Naive thymus-derived CD4-positive, alpha-beta T cell (primary cell): ENCODE measurements around the gene MTFR2. TPM values are rescaled to one million over a fixed set of nuclear protein-coding genes. Genes with fewer than 3 reads are reported as not detected.

Source experiments
- ATAC-seq: fragments of 150-1000 bp; cut with Tn5 transposase; 2 replicates; pipeline ENCODE4 v1.10.0; 2021; ENCODE audit warnings: mild to moderate bottlenecking, moderate library complexity
- CTCF ChIA-PET: fragments of 350-600 bp; sonication (Branson Sonifier 250); formaldehyde crosslinking; loops from one replicate; lab custom pipeline; 2021; ENCODE audit warnings: antibody characterized with exemption; lab: Charles Lee
- POLR2A ChIA-PET: fragments of 350-600 bp; sonication (Branson Sonifier 250); formaldehyde crosslinking; loops from one replicate; lab custom pipeline; 2021; ENCODE audit warnings: antibody characterized with exemption, inconsistent platforms; lab: Charles Lee
- DNase-seq, 9 donors: peaks; one replicate each; pipeline versions ENCODE4 v3.0.0 to v3.0.0-alpha.2; 2020 to 2022; ENCODE audit warnings: mixed read lengths in 1 of 9
- H3K27ac ChIP-seq: one replicate; pipeline ENCODE4 v1.7.0; 2013; ENCODE audit warnings: mild to moderate bottlenecking, low read depth, low read length, moderate library complexity
- H3K27me3 ChIP-seq, 2 donors: one replicate each; pipeline ENCODE4 v1.7.0; 2013; ENCODE audit warnings: low read length in 2 of 2, mild to moderate bottlenecking in 2 of 2, moderate library complexity in 2 of 2; ENCODE audit not compliant: control insufficient read depth in 2 of 2, insufficient read depth in 2 of 2
- H3K36me3 ChIP-seq, 3 experiments: 1 replicate in 2 of 3; 2 replicates in 1 of 3; pipeline ENCODE4 v1.7.0; 2013; ENCODE audit warnings: low read length in 3 of 3, mild to moderate bottlenecking in 3 of 3, moderate library complexity in 1 of 3; ENCODE audit not compliant: insufficient read depth in 3 of 3, control insufficient read depth in 2 of 3
- H3K4me1 ChIP-seq, 2 donors: one replicate each; pipeline ENCODE4 v1.7.0; 2013; ENCODE audit warnings: low read length in 2 of 2, mild to moderate bottlenecking in 2 of 2, moderate library complexity in 1 of 2; ENCODE audit not compliant: control insufficient read depth in 2 of 2, insufficient read depth in 2 of 2
- H3K4me3 ChIP-seq: 2 replicates; pipeline ENCODE4 v1.7.0; 2013; ENCODE audit warnings: mild to moderate bottlenecking, low read length
- H3K9me3 ChIP-seq, 3 experiments: 1 replicate in 2 of 3; 2 replicates in 1 of 3; pipeline ENCODE4 v1.7.0; 2013; ENCODE audit warnings: low read length in 3 of 3; ENCODE audit not compliant: control insufficient read depth in 2 of 3
- H3K27ac Mint-ChIP-seq, 9 donors: one replicate each; pipeline ENCODE4 v1.8.0; 2020 to 2022; ENCODE audit warnings: mixed read lengths in 9 of 9, mild to moderate bottlenecking in 8 of 9, moderate library complexity in 5 of 9, inconsistent platforms in 2 of 9
- H3K27me3 Mint-ChIP-seq, 5 donors: one replicate each; pipeline ENCODE4 v1.8.0; 2021 to 2022; ENCODE audit warnings: mixed read lengths in 5 of 5, mild to moderate bottlenecking in 1 of 5
- H3K36me3 Mint-ChIP-seq, 5 donors: one replicate each; pipeline ENCODE4 v1.8.0; 2020 to 2022; ENCODE audit warnings: mixed read lengths in 5 of 5, mild to moderate bottlenecking in 3 of 5, inconsistent platforms in 1 of 5
- H3K4me1 Mint-ChIP-seq, 7 donors: one replicate each; pipeline ENCODE4 v1.8.0; 2020 to 2022; ENCODE audit warnings: mixed read lengths in 7 of 7, mild to moderate bottlenecking in 3 of 7, inconsistent platforms in 1 of 7
- H3K4me3 Mint-ChIP-seq, 10 donors: one replicate each; pipeline ENCODE4 v1.8.0; 2020 to 2022; ENCODE audit warnings: mild to moderate bottlenecking in 10 of 10, mixed read lengths in 10 of 10, moderate library complexity in 6 of 10, inconsistent platforms in 2 of 10
- H3K9me3 Mint-ChIP-seq, 11 donors: one replicate each; pipeline ENCODE4 v1.8.0; 2020 to 2022; ENCODE audit warnings: mixed read lengths in 11 of 11, mild to moderate bottlenecking in 4 of 11, inconsistent platforms in 1 of 11, moderate library complexity in 1 of 11
- intact Hi-C, 2 donors: fragments of 100-400 bp; cut with micrococcal nuclease; formaldehyde crosslinking; loops; one replicate each; pipeline ENCODE4 v1.15.1; 2023
- polyA plus RNA-seq, 2 donors: library from polyadenylated mRNA; unstranded; fragments of 300-500 nt; fragmentation: Illumina TruSeq; gene quantifications; one replicate each; pipeline ENCODE4 v1.2.3, GENCODE V29; 2021
- total RNA-seq, 6 experiments: library from RNA in 5 of 6; stranded (reverse) in 5 of 6; gene quantifications; 1 replicate in 5 of 6; 2 replicates in 1 of 6; pipeline ENCODE4 v1.2.3 and lab custom pipeline; 2021 to 2026

Gene MTFR2
- total and polyA plus RNA-seq, 7 experiments from 2014 or later: 0.63 to 20.4 (median 1.2) TPM

- Mint-ChIP-seq H3K4me3 (peak overlapping the region; percentile 94 to 100 (median 98)), H3K4me1 (peaks cover 26 to 84% (median 62%) of the 10 kb centered on the region in 7 donors)
- POLR2A ChIA-PET: interaction anchor here (0.6 to 7.1 kb wide), 25 partner anchors 7 to 1167 kb away, joined by 3 to 154 read pairs (median 9); partner anchors contain the start of genes AHI1, MAP3K5 and MTFR2
These were observed 38.6 kb upstream of the MTFR2 start for GRCh38 chr6:136288566-136289326.

GRCh38 chr6:136284909-136285308, 34.8 kb upstream of the MTFR2 start:
- Histone ChIP-seq H3K27ac (peak overlapping the region; percentile 39), H3K36me3 (peaks cover 0 to 21% (median 0%) of the 10 kb centered on the region in 3 experiments), H3K9me3 (no peaks in the 10 kb centered on the region), H3K27me3 (no peaks in the 10 kb centered on the region), H3K4me1 (peaks cover 65 to 68% of the 10 kb centered on the region in 2 donors), H3K4me3 (peak overlapping the region; percentile 41)
- intact Hi-C loops: loop anchor here (2.0 to 5.0 kb wide), 4 partner anchors 14 to 1183 kb away; no protein-coding TSS in a partner anchor
- Mint-ChIP-seq H3K9me3 (peaks cover 0 to 14% (median 0%) of the 10 kb centered on the region in 11 donors), H3K36me3 (peaks cover 0 to 34% (median 19%) of the 10 kb centered on the region in 5 donors), H3K27me3 (peaks cover 0 to 2% (median 0%) of the 10 kb centered on the region in 5 donors), H3K4me3 (peak overlapping the region; percentile 60 to 100 (median 83)), H3K27ac (peak overlapping the region; percentile 24 to 100 (median 71)), H3K4me1 (peaks cover 53 to 96% (median 78%) of the 10 kb centered on the region in 7 donors)
- ChIA-PET POLR2A (interaction anchor here (0.6 to 7.1 kb wide), 2 partner anchors 14 to 33 kb away, joined by 3 to 154 read pairs; partner anchors contain the start of gene MTFR2), CTCF (interaction anchor here (0.6 kb wide), 1 partner anchor 25 kb away, joined by 4 read pairs; no protein-coding TSS in a partner anchor)
- ATAC-seq (no peak), DNase-seq (no peak)

More at GRCh38 chr6:136288566-136289326, 38.6 kb upstream of the MTFR2 start:
- intact Hi-C loops: loop anchor here (1.0 to 5.0 kb wide), 13 partner anchors 14 to 1578 kb away; partner anchors contain the start of genes HBS1L (in 1 of the 2), MAP3K5 (in 1 of the 2), MTFR2 (in 1 of the 2) and TNFAIP3 (in 1 of the 2)
- Mint-ChIP-seq H3K27ac (peak overlapping the region; percentile 99 to 100 (median 100)), H3K27me3 (peaks cover 0 to 2% (median 0%) of the 10 kb centered on the region in 5 donors), H3K36me3 (peaks cover 0 to 20% (median 16%) of the 10 kb centered on the region in 5 donors), H3K9me3 (peaks cover 0 to 16% (median 0%) of the 10 kb centered on the region in 11 donors)
- ATAC-seq: peak; percentile 72
- peak; percentile 73 to 98 (median 93) for DNase-seq
- CTCF ChIA-PET: interaction anchor here (1.8 to 4.0 kb wide), 2 partner anchors 39 to 504 kb away, joined by 5 to 19 read pairs; partner anchors contain the start of genes MAP3K5 and MTFR2
- no peaks in the 10 kb centered on the region for H3K9me3 ChIP-seq
- H3K4me1 ChIP-seq: peaks cover 44% of the 10 kb centered on the region in 2 donors
- no peaks in the 10 kb centered on the region for H3K27me3 ChIP-seq
- peaks cover 0 to 3% (median 0%) of the 10 kb centered on the region in 3 experiments for H3K36me3 ChIP-seq
- peak overlapping the region; percentile 93 for H3K4me3 ChIP-seq
- H3K27ac ChIP-seq: peak overlapping the region; percentile 99

GRCh38 chr6:136282906-136283305, 32.8 kb upstream of the MTFR2 start:
- ChIA-PET CTCF (interaction anchor here (1.5 kb wide), 1 partner anchor 35 kb away, joined by 4 read pairs; no protein-coding TSS in a partner anchor), POLR2A (interaction anchor here (0.7 to 1.5 kb wide), 4 partner anchors 9 to 31 kb away, joined by 3 to 4 read pairs (median 4); no protein-coding TSS in a partner anchor)
- Histone ChIP-seq H3K4me1 (peaks cover 61 to 63% of the 10 kb centered on the region in 2 donors), H3K4me3 (peak overlapping the region; percentile 0), H3K27me3 (no peaks in the 10 kb centered on the region), H3K36me3 (peaks cover 0 to 27% (median 11%) of the 10 kb centered on the region in 3 experiments), H3K27ac (peak overlapping the region; percentile 47), H3K9me3 (no peaks in the 10 kb centered on the region)
- DNase-seq (no peak), ATAC-seq (peak; percentile 25)
- Mint-ChIP-seq H3K4me3 (peak overlapping the region; percentile 58 to 100 (median 84)), H3K9me3 (peaks cover 0 to 2% (median 0%) of the 10 kb centered on the region in 11 donors), H3K4me1 (peaks cover 55 to 97% (median 86%) of the 10 kb centered on the region in 7 donors), H3K36me3 (peaks cover 0 to 44% (median 23%) of the 10 kb centered on the region in 5 donors), H3K27ac (peak overlapping the region in 7 of 9 donors; percentile 32 to 86 (median 54)), H3K27me3 (no peaks in the 10 kb centered on the region)
- intact Hi-C loops: loop anchor here in 1 of 2 donors (5.0 kb wide), 1 partner anchor 34 kb away; no protein-coding TSS in a partner anchor

- Histone ChIP-seq H3K27ac (no peak overlapping the region), H3K9me3 (no peaks in the 10 kb centered on the region), H3K4me3 (no peak overlapping the region), H3K4me1 (peaks cover 47 to 52% of the 10 kb centered on the region in 2 donors), H3K27me3 (no peaks in the 10 kb centered on the region), H3K36me3 (peaks cover 11 to 48% (median 29%) of the 10 kb centered on the region in 3 experiments)
- no peaks in the 10 kb centered on the region for H3K27me3 Mint-ChIP-seq
- intact Hi-C loops: loop anchor here (1.0 to 5.0 kb wide), 2 partner anchors 8 to 37 kb away; no protein-coding TSS in a partner anchor
- ATAC-seq: no peak
- H3K9me3 Mint-ChIP-seq: peaks cover 0 to 2% (median 0%) of the 10 kb centered on the region in 11 donors
- DNase-seq: no peak
- peak overlapping the region in 7 of 10 donors; percentile 5 to 100 (median 98) for H3K4me3 Mint-ChIP-seq
- peak overlapping the region in 1 of 9 donors; percentile 67 for H3K27ac Mint-ChIP-seq
- H3K36me3 Mint-ChIP-seq: peaks cover 3 to 46% (median 26%) of the 10 kb centered on the region in 5 donors
- CTCF ChIA-PET: interaction anchor here (0.9 kb wide), 1 partner anchor 54 kb away, joined by 3 read pairs; no protein-coding TSS in a partner anchor
- peaks cover 50 to 83% (median 74%) of the 10 kb centered on the region in 7 donors for H3K4me1 Mint-ChIP-seq
- POLR2A ChIA-PET: interaction anchor here (1.2 to 1.9 kb wide), 2 partner anchors 9 to 30 kb away, joined by 4 to 25 read pairs; partner anchors contain the start of genes BCLAF1 and MTFR2
These were observed 30.0 kb upstream of the MTFR2 start for GRCh38 chr6:136280032-136280609.

GRCh38 chr6:136274062-136274461, 24.0 kb upstream of the MTFR2 start:
- H3K36me3 ChIP-seq: peaks cover 28 to 80% (median 72%) of the 10 kb centered on the region in 3 experiments
- no peak for ATAC-seq
- intact Hi-C loops: loop anchor here in 1 of 2 donors (2.0 kb wide), 1 partner anchor 15 kb away; the partner anchor contains the start of gene BCLAF1
- no peaks in the 10 kb centered on the region for H3K27me3 Mint-ChIP-seq
- H3K9me3 ChIP-seq: no peaks in the 10 kb centered on the region
- no peak for DNase-seq
- peaks cover 25 to 66% (median 55%) of the 10 kb centered on the region in 5 donors for H3K36me3 Mint-ChIP-seq
- CTCF ChIA-PET: interaction anchor here (0.7 to 1.0 kb wide), 2 partner anchors 43 to 1807 kb away, joined by 3 read pairs; no protein-coding TSS in a partner anchor
- peaks cover 0 to 11% of the 10 kb centered on the region in 2 donors for H3K4me1 ChIP-seq
- H3K4me3 ChIP-seq: no peak overlapping the region
- H3K27me3 ChIP-seq: no peaks in the 10 kb centered on the region
- no peaks in the 10 kb centered on the region for H3K9me3 Mint-ChIP-seq
- H3K27ac ChIP-seq: no peak overlapping the region
- POLR2A ChIA-PET: interaction anchor here (0.7 to 1.8 kb wide), 4 partner anchors 8 to 24 kb away, joined by 3 to 22 read pairs (median 4); partner anchors contain the start of genes BCLAF1 and MTFR2
- H3K4me1 Mint-ChIP-seq: peaks cover 18 to 68% (median 58%) of the 10 kb centered on the region in 7 donors
- no peak overlapping the region for H3K4me3 Mint-ChIP-seq
- H3K27ac Mint-ChIP-seq: peak overlapping the region in 1 of 9 donors; percentile 53
